Tibial nerve (tissue), 4 donors: Measurements from ENCODE around the gene NPVF. TPM values are rescaled to one million over a fixed set of nuclear protein-coding genes. Genes with fewer than 3 reads are reported as not detected.

ENCODE experiments used
- DNase-seq, 2 donors: peaks; one replicate each; pipeline ENCODE4 v3.0.0-alpha.2; 2019; ENCODE audit warnings: low spot score in 2 of 2
- H3K27ac ChIP-seq, 4 donors: fragments of 200-600 bp; sonication (generic) in 3 of 4; one replicate each; pipeline ENCODE4 v1.5.1; 2017 to 2019; ENCODE audit warnings: mild to moderate bottlenecking in 1 of 4
- H3K27me3 ChIP-seq, 2 donors: fragments of 200-600 bp; sonication (generic) in 1 of 2; one replicate each; pipeline versions ENCODE4 v1.5.1 to v1.6.0; 2017 to 2019
- H3K36me3 ChIP-seq, 3 donors: fragments of 200-600 bp; sonication (generic); one replicate each; pipeline ENCODE4 v1.5.1; 2018 to 2019
- H3K4me1 ChIP-seq, 4 donors: fragments of 200-600 bp; sonication (generic) in 3 of 4; one replicate each; pipeline ENCODE4 v1.5.1; 2017 to 2019
- H3K4me3 ChIP-seq, 4 donors: fragments of 200-600 bp; sonication (generic) in 3 of 4; one replicate each; pipeline ENCODE4 v1.5.1; 2017 to 2019; ENCODE audit warnings: mild to moderate bottlenecking in 1 of 4, moderate library complexity in 1 of 4
- H3K9me3 ChIP-seq, 4 donors: fragments of 200-600 bp; sonication (generic) in 3 of 4; one replicate each; pipeline ENCODE4 v1.5.1; 2017 to 2019
- CTCF ChIP-seq, 5 experiments: fragments of 200-600 bp in 3 of 5; fragments of 450-650 bp in 2 of 5; sonication (generic) in 3 of 5; IDR thresholded peaks; one replicate each; pipeline ENCODE4 v1.5.1; 2016 to 2019; ENCODE audit warnings: antibody characterized with exemption in 5 of 5, mild to moderate bottlenecking in 3 of 5, moderate library complexity in 2 of 5
- EP300 ChIP-seq, 2 donors: sonication (generic); formaldehyde crosslinking; IDR thresholded peaks; one replicate each; pipeline ENCODE4 v1.6.1; 2017; ENCODE audit warnings: antibody characterized with exemption in 2 of 2, mild to moderate bottlenecking in 1 of 2
- POLR2A ChIP-seq, 2 donors: fragments of 450-650 bp; IDR thresholded peaks; one replicate each; pipeline ENCODE4 v1.6.1; 2017; ENCODE audit warnings: antibody characterized with exemption in 2 of 2, mild to moderate bottlenecking in 2 of 2, moderate library complexity in 2 of 2
- WGBS, 2 donors: methylation state at CpG; one replicate each; pipeline ENCODE4 v1.1.5; 2018; 5-methylcytosine and 5-hydroxymethylcytosine counted together
- total RNA-seq, 4 donors: library from RNA; depleted of rRNA; stranded (reverse); fragments of >200 nt; gene quantifications; one replicate each; pipeline ENCODE4 v1.1.0, GENCODE V29; 2016

Gene NPVF
- total RNA-seq, 4 donors from 2014 or later: not detected

- no peaks in the 10 kb centered on the region for H3K36me3 ChIP-seq
- H3K27ac ChIP-seq: no peak overlapping the region
These were observed 16.2 kb upstream of the NPVF start for GRCh38 chr7:25244254-25245033.

DNA sequence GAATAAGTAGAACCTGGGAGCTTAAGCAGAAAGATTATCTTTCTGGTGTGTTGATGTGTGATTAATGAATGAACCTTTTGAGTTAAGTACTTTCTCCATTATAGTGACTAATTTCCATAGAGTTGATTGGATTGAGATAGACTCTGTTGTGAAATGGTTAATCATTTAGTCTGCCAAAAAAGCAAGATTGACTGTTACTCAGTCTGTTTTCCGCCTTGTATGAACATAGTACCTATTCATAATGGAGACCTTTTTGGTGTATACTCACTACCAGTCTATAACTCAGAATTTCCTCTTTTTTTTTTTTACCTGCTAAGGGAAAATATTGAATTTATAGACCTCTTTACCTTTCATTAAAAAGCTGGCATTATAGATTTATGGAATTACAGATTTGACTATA lies 14.4 kb upstream of the NPVF start:
- Histone ChIP-seq H3K27ac (no peak overlapping the region), H3K27me3 (no peaks in the 10 kb centered on the region), H3K4me1 (peaks cover 0 to 17% (median 0%) of the 10 kb centered on the region in 4 donors), H3K36me3 (no peaks in the 10 kb centered on the region), H3K4me3 (no peak overlapping the region), H3K9me3 (no peaks in the 10 kb centered on the region)
- 61 to 67% methylated on average over 1 of the region's 1 CpG for WGBS, 2 donors
- no peak for DNase-seq
- no peak for TF ChIP-seq EP300 (IDR thresholded peaks at IDR 0.05)

More at GRCh38 chr7:25244254-25245033, 16.2 kb upstream of the NPVF start:
- H3K4me3 ChIP-seq: no peak overlapping the region
- no peak for TF ChIP-seq CTCF (IDR thresholded peaks at IDR 0.05)
- TF ChIP-seq POLR2A (IDR thresholded peaks at IDR 0.05): no peak
- no peak for TF ChIP-seq EP300 (IDR thresholded peaks at IDR 0.05)
- DNase-seq: no peak
- WGBS, 2 donors: 25 to 32% methylated on average over 3 of the region's 3 CpGs
- H3K4me1 ChIP-seq: peaks cover 0 to 17% (median 0%) of the 10 kb centered on the region in 4 donors
- H3K9me3 ChIP-seq: peaks cover 0 to 5% (median 0%) of the 10 kb centered on the region in 4 donors
- no peaks in the 10 kb centered on the region for H3K27me3 ChIP-seq

DNA sequence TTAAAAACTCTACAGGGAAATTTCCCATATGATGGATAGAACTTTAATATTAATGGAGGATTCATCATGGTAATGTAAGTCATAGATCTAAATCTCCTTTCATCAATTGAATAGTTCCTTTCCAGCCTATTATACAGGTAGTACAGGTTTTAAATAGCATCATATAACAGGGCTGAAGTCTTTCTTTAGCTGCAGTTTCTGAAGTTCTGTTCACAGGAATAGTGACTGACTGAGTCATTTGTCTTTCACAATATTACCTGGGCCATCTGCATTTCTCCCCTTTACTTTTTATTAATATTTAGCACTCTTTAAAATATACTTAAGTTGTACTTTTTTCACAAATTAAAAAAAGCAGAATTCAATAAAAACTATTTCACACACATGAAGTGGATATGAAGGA lies 12.6 kb upstream of the NPVF start:
- no peak for TF ChIP-seq CTCF (IDR thresholded peaks at IDR 0.05)
- TF ChIP-seq POLR2A (IDR thresholded peaks at IDR 0.05): no peak
- no peak for TF ChIP-seq EP300 (IDR thresholded peaks at IDR 0.05)
- H3K4me3 ChIP-seq: no peak overlapping the region

DNA sequence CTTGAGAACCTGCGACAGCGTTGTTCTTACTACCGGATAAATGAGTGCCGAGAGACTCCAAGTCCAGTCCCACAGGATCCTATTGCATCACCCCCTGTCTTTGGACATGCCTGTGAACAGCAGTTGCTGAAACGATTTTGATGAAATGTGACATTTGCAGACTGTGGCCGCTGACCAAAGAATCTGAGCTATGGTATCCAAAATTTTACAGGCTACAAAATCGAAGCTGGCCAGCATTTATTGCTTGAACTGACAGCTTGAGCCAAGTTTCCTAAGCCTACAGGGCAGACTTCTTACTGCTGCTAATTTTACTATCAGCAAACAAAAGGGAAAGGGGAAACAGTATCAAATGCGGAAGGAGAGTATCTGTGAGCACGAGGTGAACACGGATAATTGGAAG lies 12.1 kb upstream of the NPVF start:
- H3K27ac ChIP-seq: no peak overlapping the region
- WGBS, 2 donors: 57 to 68% methylated on average over 10 of the region's 10 CpGs
- no peak overlapping the region for H3K4me3 ChIP-seq

More for the DNA sequence above, 12.6 kb upstream of the NPVF start:
- Histone ChIP-seq H3K27ac (no peak overlapping the region), H3K36me3 (no peaks in the 10 kb centered on the region), H3K9me3 (no peaks in the 10 kb centered on the region), H3K4me1 (peaks cover 0 to 17% (median 0%) of the 10 kb centered on the region in 4 donors), H3K27me3 (no peaks in the 10 kb centered on the region)
- no peak for DNase-seq

DNA sequence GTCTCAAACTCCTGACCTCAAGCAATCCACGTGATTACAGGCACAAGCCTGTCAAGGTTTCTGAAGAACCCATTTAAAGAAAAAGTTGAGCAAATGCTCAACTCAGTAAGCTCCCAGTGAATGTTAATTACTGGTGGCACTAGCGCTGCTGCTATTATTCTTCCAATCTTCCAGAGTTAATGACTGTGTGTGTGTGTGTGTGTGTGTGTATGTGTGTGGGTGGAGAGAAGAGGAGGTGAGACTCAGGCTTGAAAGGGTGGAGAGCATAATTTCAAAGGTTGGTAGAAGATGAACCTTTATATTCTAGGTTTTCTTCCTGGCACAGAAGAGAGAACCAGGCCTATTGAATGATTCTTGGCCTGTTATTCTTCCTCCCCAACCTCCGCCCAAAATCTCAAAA lies 11.6 kb upstream of the NPVF start:
- TF ChIP-seq CTCF (IDR thresholded peaks at IDR 0.05) (no peak), POLR2A (IDR thresholded peaks at IDR 0.05) (no peak), EP300 (IDR thresholded peaks at IDR 0.05) (no peak)
- H3K4me1 ChIP-seq: peaks cover 0 to 14% (median 0%) of the 10 kb centered on the region in 4 donors
- no peak overlapping the region for H3K4me3 ChIP-seq
- DNase-seq: no peak
- 79 to 82% methylated on average over 3 of the region's 3 CpGs for WGBS, 2 donors
- no peak overlapping the region for H3K27ac ChIP-seq
- H3K9me3 ChIP-seq: no peaks in the 10 kb centered on the region
- H3K27me3 ChIP-seq: no peaks in the 10 kb centered on the region
- no peaks in the 10 kb centered on the region for H3K36me3 ChIP-seq

More for the DNA sequence above, 12.1 kb upstream of the NPVF start:
- Histone ChIP-seq H3K36me3 (no peaks in the 10 kb centered on the region), H3K9me3 (no peaks in the 10 kb centered on the region), H3K4me1 (peaks cover 0 to 17% (median 0%) of the 10 kb centered on the region in 4 donors), H3K27me3 (no peaks in the 10 kb centered on the region)
- peak; percentile 22 to 69 for DNase-seq
- TF ChIP-seq EP300 (IDR thresholded peaks at IDR 0.05) (peak in 1 of 2 donors; percentile 66), CTCF (IDR thresholded peaks at IDR 0.05) (no peak)
